Muscle layer of colon (tissue), 2 donors: ENCODE results near the gene HEMK1.

Source experiments
- H3K27ac ChIP-seq: one replicate; pipeline ENCODE4 v1.7.0; 2013; ENCODE audit warnings: low read depth, mild to moderate bottlenecking, low read length, moderate library complexity
- H3K27me3 ChIP-seq, 2 donors: one replicate each; pipeline ENCODE4 v1.7.0; 2013; ENCODE audit warnings: low read length in 2 of 2, mild to moderate bottlenecking in 2 of 2; ENCODE audit not compliant: insufficient read depth in 2 of 2, control insufficient read depth in 1 of 2
- H3K36me3 ChIP-seq: one replicate; pipeline ENCODE4 v1.7.0; 2013; ENCODE audit warnings: mild to moderate bottlenecking, low read length; ENCODE audit not compliant: insufficient read depth
- H3K4me1 ChIP-seq: one replicate; pipeline ENCODE4 v1.7.0; 2013; ENCODE audit warnings: mild to moderate bottlenecking, low read length; ENCODE audit not compliant: insufficient read depth
- H3K4me3 ChIP-seq, 2 donors: one replicate each; pipeline ENCODE4 v1.7.0; 2013; ENCODE audit warnings: low read length in 2 of 2, low read depth in 1 of 2, mild to moderate bottlenecking in 1 of 2, moderate library complexity in 1 of 2
- H3K9ac ChIP-seq: one replicate; pipeline ENCODE4 v1.7.0; 2013; ENCODE audit warnings: low read length
- H3K9me3 ChIP-seq: one replicate; pipeline ENCODE4 v1.7.0; 2013; ENCODE audit warnings: mild to moderate bottlenecking, low read length
- donor health status: abdominal sarcoma.
- donor health status: Adenocarcinoma of cecum.

HEMK1 gene

DNA sequence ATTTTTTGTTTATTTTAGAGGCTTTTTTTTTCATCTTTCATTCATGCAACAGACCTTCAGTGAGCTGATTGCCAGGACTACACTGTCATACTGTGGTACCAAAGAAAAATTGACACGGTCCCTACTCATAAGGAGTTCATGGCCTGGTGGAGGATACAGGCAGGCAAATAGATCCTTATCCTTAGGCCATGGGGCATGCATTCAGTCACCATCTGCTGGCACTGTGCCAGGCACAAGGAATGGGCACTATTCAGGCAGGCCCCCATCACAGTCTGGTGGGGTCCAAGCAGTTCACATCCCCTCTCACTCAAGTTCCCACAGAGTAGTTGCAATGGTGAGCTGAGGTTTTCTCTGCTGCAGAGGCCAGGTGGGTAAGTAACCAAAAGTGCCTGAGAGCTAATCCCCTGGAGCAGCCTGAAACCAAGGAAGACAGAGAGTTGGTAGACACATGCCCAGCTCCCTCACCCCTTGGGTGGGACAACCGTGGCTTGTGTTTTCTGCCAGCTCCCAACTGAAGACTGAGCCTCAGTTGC, 25.0 kb downstream of the HEMK1 start:
- Histone ChIP-seq H3K9ac (no peak overlapping the region), H3K36me3 (no peaks in the 10 kb centered on the region), H3K27ac (no peak overlapping the region), H3K4me1 (peaks cover 34% of the 10 kb centered on the region), H3K9me3 (no peaks in the 10 kb centered on the region), H3K4me3 (no peak overlapping the region), H3K27me3 (no peaks in the 10 kb centered on the region)

DNA sequence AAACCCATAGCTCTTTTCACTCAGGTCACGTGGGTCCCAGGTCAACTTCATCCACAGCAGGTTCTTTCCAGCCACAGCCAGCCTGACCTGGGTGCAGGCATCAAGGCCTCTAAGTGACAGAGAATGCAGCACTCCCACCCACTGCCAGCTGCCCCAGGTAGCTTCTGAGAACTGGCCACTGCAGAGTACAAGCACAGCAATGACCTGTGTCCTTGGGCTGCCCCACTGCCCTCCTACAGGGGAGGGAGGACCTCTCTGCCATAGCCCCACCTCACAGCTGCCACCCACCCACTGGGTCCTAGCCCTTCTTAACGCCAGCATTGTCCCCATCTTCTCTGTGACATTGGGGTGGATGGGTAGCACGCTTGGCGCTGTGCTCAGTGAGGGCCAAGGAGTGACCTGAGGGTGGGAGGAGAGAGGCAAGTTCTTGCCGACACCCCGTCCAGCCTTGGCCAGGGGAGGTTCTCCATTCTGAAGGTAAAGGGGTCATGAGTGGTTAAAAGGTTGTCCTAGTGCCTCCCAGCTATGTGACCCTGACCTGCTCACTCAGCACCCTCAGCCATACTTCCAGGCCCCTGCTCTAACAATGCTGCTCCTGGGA, 29.9 kb downstream of the HEMK1 start:
- peak overlapping the region; percentile 86 for H3K27ac ChIP-seq
- H3K36me3 ChIP-seq, result no peaks in the 10 kb centered on the region
- no peaks in the 10 kb centered on the region for H3K27me3 ChIP-seq
- no peak overlapping the region for H3K4me3 ChIP-seq
- H3K9me3 ChIP-seq, result no peaks in the 10 kb centered on the region
- H3K9ac ChIP-seq, result no peak overlapping the region
- H3K4me1 ChIP-seq, result peaks cover 51% of the 10 kb centered on the region

DNA sequence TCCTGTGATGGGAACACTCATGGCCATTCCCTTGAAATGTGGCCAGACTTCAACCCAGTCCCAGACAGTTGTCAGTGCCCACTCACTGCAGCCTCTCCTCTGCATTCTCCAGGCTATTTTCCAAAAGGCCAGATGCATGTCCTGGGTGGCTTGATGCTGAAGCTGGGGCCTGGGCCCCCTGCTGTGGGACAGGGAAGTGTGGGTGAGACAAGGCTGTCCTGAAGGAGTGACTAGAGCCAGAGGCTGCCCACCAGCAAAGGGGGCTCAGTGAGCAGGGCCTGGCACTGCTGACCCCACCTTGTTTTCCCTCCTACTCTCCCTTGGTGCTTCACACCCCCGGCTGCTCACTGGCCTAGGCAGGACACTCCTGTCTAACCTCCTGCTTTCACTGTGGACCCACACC, 30.4 kb downstream of the HEMK1 start:
- Histone ChIP-seq H3K9me3 (no peaks in the 10 kb centered on the region), H3K27ac (peak overlapping the region; percentile 86), H3K9ac (no peak overlapping the region), H3K27me3 (no peaks in the 10 kb centered on the region), H3K4me3 (no peak overlapping the region), H3K36me3 (no peaks in the 10 kb centered on the region), H3K4me1 (peaks cover 51% of the 10 kb centered on the region)

DNA sequence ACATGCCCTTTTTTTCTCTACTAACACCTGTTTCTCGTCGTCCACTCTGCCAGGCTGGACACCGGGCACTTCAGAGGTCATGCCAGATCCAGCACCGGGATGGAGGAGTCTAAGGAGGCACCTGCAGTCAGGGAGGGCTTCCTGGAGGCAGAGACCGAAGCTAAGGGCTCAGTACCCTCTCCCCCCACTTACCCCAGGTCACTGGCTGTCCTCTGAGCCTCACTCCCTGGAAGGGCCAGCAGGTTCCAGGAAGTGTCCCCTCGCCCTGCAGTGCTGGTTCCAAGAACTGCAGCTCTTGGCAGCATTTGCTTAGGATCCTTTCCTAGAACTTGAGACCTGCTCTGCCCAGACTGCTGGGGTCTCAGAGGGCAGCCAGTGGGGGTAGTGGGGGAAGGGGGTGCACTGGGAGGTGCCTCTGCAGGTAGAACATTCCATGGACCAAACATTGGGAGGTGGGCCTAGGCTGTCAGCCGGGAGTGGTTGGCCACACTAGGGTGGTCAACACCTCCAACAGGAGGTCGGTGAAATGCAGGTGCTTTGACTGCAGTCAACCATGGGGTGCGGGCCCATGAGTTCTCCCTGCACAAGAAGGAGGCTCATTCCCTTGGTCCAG, 30.9 kb downstream of the HEMK1 start:
- no peak overlapping the region for H3K4me3 ChIP-seq

DNA sequence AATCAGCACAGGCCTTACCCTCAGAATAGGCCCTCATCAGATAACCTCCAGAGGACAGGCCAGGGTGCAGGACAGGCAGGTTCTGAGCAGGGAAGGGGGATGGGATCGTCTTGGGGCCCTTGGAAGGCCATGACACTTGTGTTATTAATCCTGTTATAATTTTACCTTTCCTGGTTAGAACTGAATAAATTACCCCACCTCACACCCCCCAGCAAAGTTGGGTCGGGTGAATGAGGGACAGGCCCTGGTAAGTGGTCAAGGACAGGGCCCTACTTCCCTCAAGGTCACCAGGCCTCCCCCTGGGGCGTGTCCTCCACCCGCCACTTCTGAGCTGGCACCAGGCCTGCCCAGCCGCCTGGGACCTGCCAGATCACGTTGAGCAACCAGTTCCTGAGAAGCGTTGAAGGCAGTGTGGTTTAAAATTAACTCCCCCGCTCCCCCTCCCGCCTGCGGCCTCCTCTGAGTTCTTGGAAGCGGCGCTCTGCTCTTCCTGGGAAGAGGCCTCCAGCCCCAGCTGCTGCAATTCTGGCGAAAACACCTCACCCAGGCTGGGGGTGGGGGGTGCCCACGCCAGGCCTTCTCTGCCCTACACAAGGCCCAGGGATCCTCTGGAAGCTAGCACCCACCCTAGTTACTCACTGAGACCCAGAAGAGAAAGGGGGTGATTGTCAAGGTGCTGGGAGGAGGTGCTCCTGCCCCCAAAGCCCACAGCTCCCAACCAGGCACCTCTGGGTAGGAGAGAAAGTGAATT, 31.7 kb downstream of the HEMK1 start:
- peak overlapping the region; percentile 86 for H3K27ac ChIP-seq
- H3K4me3 ChIP-seq, result peak overlapping the region in 1 of 2 donors; percentile 29
- no peaks in the 10 kb centered on the region for H3K27me3 ChIP-seq
- H3K9me3 ChIP-seq, result no peaks in the 10 kb centered on the region
- no peaks in the 10 kb centered on the region for H3K36me3 ChIP-seq
- H3K9ac ChIP-seq, result peak overlapping the region; percentile 36
- H3K4me1 ChIP-seq, result peaks cover 57% of the 10 kb centered on the region

More for the DNA sequence above, 30.9 kb downstream of the HEMK1 start:
- Histone ChIP-seq H3K27ac (peak overlapping the region; percentile 86), H3K9ac (no peak overlapping the region), H3K9me3 (no peaks in the 10 kb centered on the region), H3K4me1 (peaks cover 51% of the 10 kb centered on the region), H3K36me3 (no peaks in the 10 kb centered on the region), H3K27me3 (no peaks in the 10 kb centered on the region)

DNA sequence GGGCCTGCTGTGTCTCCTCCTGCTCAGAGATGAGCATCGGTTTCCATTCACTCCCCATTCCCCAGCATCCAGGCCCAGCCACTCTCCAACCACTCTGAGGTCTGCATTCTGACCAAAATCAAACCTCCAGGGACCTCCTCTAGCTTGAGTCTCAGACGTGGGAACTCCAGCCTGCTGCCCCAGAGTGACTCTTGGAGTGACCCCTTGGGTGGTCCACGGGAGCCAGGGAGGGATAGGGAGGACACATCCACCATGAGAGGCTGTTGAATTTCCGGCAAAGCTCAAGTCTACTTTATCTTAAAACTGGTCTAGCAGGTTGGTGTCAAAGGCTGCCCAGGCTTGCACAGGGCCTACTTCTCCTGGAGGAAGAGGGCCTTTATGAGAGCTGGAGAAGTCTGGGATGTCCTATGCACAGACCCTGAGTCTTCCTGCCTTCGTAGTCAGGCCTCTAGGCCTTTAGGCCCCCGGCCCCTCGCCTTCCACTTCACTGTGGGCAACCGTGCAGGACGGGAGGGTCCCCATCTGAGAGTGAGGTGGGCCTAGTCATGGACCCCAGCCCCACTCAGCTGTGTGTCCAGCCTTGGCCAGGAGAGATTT, 33.4 kb downstream of the HEMK1 start:
- Histone ChIP-seq H3K9ac (peak overlapping the region; percentile 45), H3K9me3 (no peaks in the 10 kb centered on the region), H3K27me3 (no peaks in the 10 kb centered on the region), H3K4me3 (peak overlapping the region in 1 of 2 donors; percentile 29), H3K36me3 (peaks cover 15% of the 10 kb centered on the region), H3K27ac (peak overlapping the region; percentile 86), H3K4me1 (peaks cover 59% of the 10 kb centered on the region)

DNA sequence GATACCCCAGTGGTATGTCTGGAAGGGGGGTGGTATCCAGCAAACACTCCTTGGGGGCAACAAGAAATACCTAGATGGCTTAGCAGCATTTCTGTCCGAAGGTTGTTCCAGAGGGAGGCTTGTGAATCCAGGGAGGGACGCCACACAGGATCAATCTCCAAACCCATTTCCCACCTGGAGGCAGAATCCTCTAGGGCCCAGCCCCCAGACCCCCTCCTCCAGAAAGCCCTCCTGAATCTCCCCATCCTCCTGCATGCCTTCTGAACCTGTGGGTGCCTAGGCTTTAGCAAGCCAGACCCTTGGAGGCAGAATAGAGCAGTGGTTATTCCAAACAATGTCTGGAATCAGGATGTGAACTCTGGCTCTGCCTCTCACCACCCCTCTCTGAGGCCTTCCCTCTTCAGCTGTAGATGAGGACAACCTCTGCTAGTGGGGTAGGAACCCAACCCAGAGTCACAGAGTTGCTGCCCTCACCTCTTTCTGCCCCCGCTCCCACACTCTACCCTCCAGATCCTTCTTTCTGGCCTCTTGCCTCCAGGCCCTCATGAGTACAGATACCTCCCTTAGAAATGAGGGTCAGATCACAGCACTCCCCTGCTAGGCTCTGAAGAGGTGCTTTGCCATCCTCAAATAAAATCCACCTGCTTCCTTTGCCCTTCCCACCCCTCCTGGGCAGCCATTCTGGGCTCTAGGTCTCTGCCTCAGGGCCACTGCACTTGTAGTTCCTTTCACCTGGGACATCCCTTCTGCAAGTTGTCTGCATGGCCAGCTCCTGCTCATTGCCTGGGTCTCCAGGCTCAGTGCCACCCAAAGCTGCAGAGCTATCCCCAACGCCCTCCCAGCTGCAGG, 34.2 kb downstream of the HEMK1 start:
- Histone ChIP-seq H3K4me1 (peaks cover 53% of the 10 kb centered on the region), H3K9ac (no peak overlapping the region)

DNA sequence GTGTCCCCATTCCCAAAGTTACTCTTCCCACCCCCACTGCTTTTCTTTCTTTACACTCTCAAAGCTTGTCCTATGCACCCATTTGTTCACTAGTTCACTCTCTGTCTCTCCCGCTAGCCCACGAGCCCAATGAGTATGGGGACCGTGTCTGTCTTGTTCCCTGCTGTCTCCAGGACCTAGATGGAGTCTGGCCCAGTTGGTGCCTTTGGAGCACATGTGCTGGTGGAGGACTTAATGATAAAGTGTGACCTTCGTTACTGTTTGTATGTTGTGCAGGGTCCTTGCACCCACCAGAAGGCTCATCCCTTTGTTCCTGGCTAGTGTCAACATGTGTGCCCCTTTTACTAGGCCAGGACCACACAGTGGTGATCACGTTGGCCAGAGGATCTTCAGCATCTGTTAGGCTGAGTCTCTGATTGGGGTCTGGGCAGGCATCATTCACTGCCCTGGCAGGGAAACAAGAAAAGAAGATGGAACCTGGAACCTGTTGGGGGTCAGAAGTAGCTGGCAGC, 34.8 kb downstream of the HEMK1 start:
- Histone ChIP-seq H3K4me3 (no peak overlapping the region), H3K4me1 (peaks cover 48% of the 10 kb centered on the region), H3K9me3 (no peaks in the 10 kb centered on the region), H3K27me3 (no peaks in the 10 kb centered on the region), H3K9ac (no peak overlapping the region), H3K27ac (no peak overlapping the region), H3K36me3 (peaks cover 15% of the 10 kb centered on the region)

More for the DNA sequence above, 34.2 kb downstream of the HEMK1 start:
- Histone ChIP-seq H3K27ac (peak overlapping the region; percentile 86), H3K9me3 (no peaks in the 10 kb centered on the region), H3K27me3 (no peaks in the 10 kb centered on the region), H3K4me3 (no peak overlapping the region), H3K36me3 (peaks cover 15% of the 10 kb centered on the region)

DNA sequence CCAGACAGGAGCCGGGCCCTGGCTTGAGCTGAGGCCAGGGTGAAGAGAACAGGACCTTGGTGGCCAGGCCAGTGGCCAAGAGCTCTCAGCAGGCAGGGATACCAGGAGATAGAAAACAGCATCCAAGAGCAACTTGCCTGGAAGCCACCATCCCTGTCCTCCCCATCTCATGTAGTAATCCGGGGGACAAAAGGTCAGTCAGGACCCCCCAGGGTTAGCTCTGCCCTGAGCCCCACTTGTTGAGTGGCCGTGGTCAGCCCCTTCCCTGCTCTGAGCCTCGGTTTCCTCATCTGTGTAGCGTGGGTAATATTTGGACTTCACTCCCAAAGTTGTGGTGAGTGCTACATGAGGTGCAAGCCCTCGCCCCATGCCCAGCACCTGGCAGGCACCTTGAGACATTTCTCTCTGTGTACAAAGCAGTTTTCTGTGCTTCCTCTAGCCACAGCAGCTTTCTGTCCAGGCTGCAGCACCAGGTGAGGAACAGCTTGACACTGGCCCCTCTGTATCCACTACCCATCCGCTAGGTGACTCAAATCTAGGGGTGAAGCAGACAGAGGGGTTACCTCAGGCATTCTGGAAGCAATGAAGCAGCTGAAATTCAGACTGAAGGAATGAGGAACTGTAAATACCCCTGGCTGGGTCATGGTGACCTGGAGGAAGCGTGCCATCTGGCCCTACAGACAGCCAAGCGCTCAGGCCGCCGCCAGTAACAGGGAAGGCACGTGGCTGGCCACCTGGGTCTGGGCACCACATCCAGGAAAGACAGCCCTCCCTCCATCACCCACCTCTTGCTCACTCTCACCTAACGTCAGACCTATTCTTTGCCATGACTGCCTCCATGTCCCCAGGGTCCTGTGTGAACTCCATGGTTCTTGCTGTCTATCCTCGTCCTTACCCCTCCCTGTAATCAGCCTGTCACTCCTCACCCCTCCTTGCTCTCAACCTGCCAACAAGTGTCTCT, 35.6 kb downstream of the HEMK1 start:
- Histone ChIP-seq H3K9me3 (no peaks in the 10 kb centered on the region), H3K4me1 (peaks cover 48% of the 10 kb centered on the region), H3K9ac (peak overlapping the region; percentile 11), H3K36me3 (peaks cover 15% of the 10 kb centered on the region), H3K4me3 (no peak overlapping the region), H3K27ac (no peak overlapping the region), H3K27me3 (no peaks in the 10 kb centered on the region)

DNA sequence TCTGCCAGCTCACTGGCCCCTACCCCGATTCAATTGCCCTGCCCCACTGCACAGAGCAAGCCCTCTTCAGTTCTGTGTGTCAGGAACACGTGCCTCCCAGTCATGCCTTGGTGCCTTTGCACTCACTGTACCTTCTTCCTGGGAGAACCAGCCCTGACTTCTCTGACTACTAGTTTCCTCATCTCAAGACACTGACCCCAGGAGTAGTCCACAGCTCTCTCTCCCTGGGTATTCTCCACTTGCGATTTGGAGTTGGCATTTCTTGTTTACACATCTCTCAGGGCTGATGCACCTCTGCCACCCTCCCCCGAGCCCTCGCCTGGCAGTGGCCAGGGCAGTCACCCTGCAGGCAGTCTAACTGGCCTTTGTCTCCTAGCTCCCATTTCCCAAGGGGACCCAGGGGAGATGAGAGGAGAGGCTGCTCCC, 36.6 kb downstream of the HEMK1 start:
- Histone ChIP-seq H3K9ac (no peak overlapping the region), H3K36me3 (peaks cover 15% of the 10 kb centered on the region), H3K4me3 (no peak overlapping the region), H3K27ac (no peak overlapping the region), H3K4me1 (peaks cover 48% of the 10 kb centered on the region), H3K9me3 (no peaks in the 10 kb centered on the region), H3K27me3 (no peaks in the 10 kb centered on the region)
